ENCODE measurements around the gene GATC.

GRCh38 chr12:120399531-120399930 lies 46.7 kb upstream of the GATC start:
- no peak for TF ChIP-seq CTCF (IDR thresholded peaks at IDR 0.05)
- TF ChIP-seq POLR2AphosphoS5 (IDR thresholded peaks at IDR 0.05), result no peak
- no peak for TF ChIP-seq POLR2A (IDR thresholded peaks at IDR 0.05)
- TF ChIP-seq EP300 (IDR thresholded peaks at IDR 0.05), result no peak
